PFSK-1 (cell line): ENCODE data around the gene BOC.

ENCODE experiments used
- FOXP2 ChIP-seq: optimal IDR thresholded peaks from 2 replicates; pipeline ENCODE3; 2011; ENCODE audit warnings: borderline replicate concordance, control low read depth, inconsistent platforms; ENCODE audit not compliant: insufficient read depth; ENCODE audit errors: extremely low read length, extremely low read depth
- POLR2AphosphoS5 ChIP-seq: IDR thresholded peaks from 2 replicates; pipeline ENCODE4 v1.6.1; 2012; ENCODE audit warnings: low read depth, mild to moderate bottlenecking, control low read depth, low read length, moderate library complexity
- REST ChIP-seq, 2 experiments: IDR thresholded peaks; 2 replicates each; pipeline versions ENCODE4 v1.6.1 to v1.8.0; 2011 to 2012; ENCODE audit warnings: low read depth in 2 of 2, low read length in 2 of 2, control low read depth in 1 of 2, inconsistent platforms in 1 of 2, mild to moderate bottlenecking in 1 of 2, moderate library complexity in 1 of 2; ENCODE audit not compliant: insufficient read depth in 1 of 2
- SIN3A ChIP-seq: IDR thresholded peaks from 2 replicates; pipeline ENCODE4 v1.6.1; 2012; ENCODE audit warnings: mild to moderate bottlenecking, low read length, moderate library complexity, borderline replicate concordance; ENCODE audit not compliant: insufficient read depth
- TAF1 ChIP-seq: IDR thresholded peaks from 2 replicates; pipeline ENCODE4 v1.6.1; 2012; ENCODE audit warnings: low read length, control low read depth, borderline replicate concordance; ENCODE audit not compliant: insufficient read depth

GRCh38 chr3:113285741-113286140 is 74.4 kb downstream of the BOC start:
- TF ChIP-seq REST (IDR thresholded peaks at IDR 0.05; ENCODE audit: insufficient read depth in 1 of 2, low read depth in 2 of 2, low read length in 2 of 2), result no peak
- no peak for TF ChIP-seq POLR2AphosphoS5
- no peak for TF ChIP-seq TAF1
- TF ChIP-seq SIN3A, result no peak
- no peak for TF ChIP-seq FOXP2
